HepG2 (cell line): Measurements from ENCODE around the gene CPEB4. TPM values are rescaled to one million over a fixed set of nuclear protein-coding genes. Genes with fewer than 3 reads are reported as not detected.

Source experiments
- CEBPG ChIP-seq: IDR thresholded peaks from 2 replicates; pipeline ENCODE4 v1.6.1; 2016
- ESRRA ChIP-seq: sonication (generic); formaldehyde crosslinking; IDR thresholded peaks from 2 replicates; pipeline ENCODE4 v1.5.1; 2020; ENCODE audit warnings: mild to moderate bottlenecking, low read depth, missing genetic modification reagents
- ETV5 ChIP-seq: IDR thresholded peaks from 2 replicates; pipeline ENCODE4 v1.6.1; 2018; ENCODE audit warnings: missing biosample characterization, missing genetic modification reagents, inconsistent platforms, borderline replicate concordance
- KMT2A ChIP-seq: sonication (generic); formaldehyde crosslinking; IDR thresholded peaks from 2 replicates; pipeline ENCODE4 v1.4.0; 2020; ENCODE audit warnings: missing genetic modification reagents
- MEIS2 ChIP-seq: sonication (generic); formaldehyde crosslinking; IDR thresholded peaks from 2 replicates; pipeline ENCODE4 v1.9.0; 2021; ENCODE audit warnings: mild to moderate bottlenecking, missing genetic modification reagents
- MIER3 ChIP-seq: IDR thresholded peaks from 2 replicates; pipeline ENCODE4 v1.6.1; 2016; ENCODE audit warnings: missing compliant biosample characterization, borderline replicate concordance
- MTF1 ChIP-seq: sonication (generic); formaldehyde crosslinking; IDR thresholded peaks from 2 replicates; pipeline ENCODE4 v1.5.0; 2020; ENCODE audit warnings: missing genetic modification reagents
- NFKBIZ ChIP-seq: IDR thresholded peaks from 2 replicates; pipeline ENCODE4 v1.6.1; 2018; ENCODE audit warnings: missing genetic modification reagents, missing compliant biosample characterization
- RELA ChIP-seq: sonication (generic); formaldehyde crosslinking; IDR thresholded peaks from 2 replicates; pipeline ENCODE4 v1.4.0; 2020; ENCODE audit warnings: missing genetic modification reagents
- SALL1 ChIP-seq: sonication (generic); formaldehyde crosslinking; IDR thresholded peaks from 2 replicates; pipeline ENCODE4 v1.8.0; 2022; ENCODE audit warnings: mild to moderate bottlenecking, missing genetic modification reagents
- THAP11 ChIP-seq: IDR thresholded peaks from 2 replicates; pipeline ENCODE4 v1.6.1; 2016; ENCODE audit warnings: missing biosample characterization, missing genetic modification reagents
- ZBTB1 ChIP-seq: sonication (generic); formaldehyde crosslinking; IDR thresholded peaks from 2 replicates; pipeline ENCODE4 v1.4.0; 2020; ENCODE audit warnings: missing genetic modification reagents, borderline replicate concordance
- ZNF678 ChIP-seq: sonication (generic); formaldehyde crosslinking; IDR thresholded peaks from 2 replicates; pipeline ENCODE4 v1.4.0; 2020; ENCODE audit warnings: mild to moderate bottlenecking, missing genetic modification reagents
- ZNF780A ChIP-seq: sonication (generic); formaldehyde crosslinking; IDR thresholded peaks from 2 replicates; pipeline ENCODE4 v1.8.0; 2022; ENCODE audit warnings: mild to moderate bottlenecking, missing genetic modification reagents, moderate library complexity
- polyA plus RNA-seq, 8 experiments: library from polyadenylated mRNA; depleted of rRNA in 3 of 8; stranded (reverse) in 7 of 8; unstranded in 1 of 8; fragments of >200 nt; fragmentation: Illumina TruSeq in 4 of 8; extraction: Trizol in 4 of 8; gene quantifications; 2 replicates each; pipeline versions ENCODE4 v1.2.1 to v1.2.3, GENCODE V29; 2011 to 2016; ENCODE audit warnings: low read depth in 4 of 8, missing spikeins in 1 of 8, mixed read lengths in 1 of 8; ENCODE audit not compliant: insufficient read depth in 1 of 8
- total RNA-seq, 5 experiments: library from RNA; depleted of rRNA; stranded (reverse); fragments of >200 nt; fragmentation: Illumina TruSeq; extraction: Trizol; gene quantifications; 2 replicates each; pipeline ENCODE4 v1.2.3, GENCODE V29; 2016; ENCODE audit warnings: low read depth in 1 of 5
- TF ChIP-seq, protein P1 (sequence below): sonication (generic); formaldehyde crosslinking; IDR thresholded peaks from 2 replicates; pipeline ENCODE4 v1.4.0; 2020; ENCODE audit warnings: missing genetic modification reagents
- TF ChIP-seq, protein P2 (sequence below): sonication (generic); formaldehyde crosslinking; IDR thresholded peaks from 2 replicates; pipeline ENCODE4 v1.4.0; 2020; ENCODE audit warnings: mild to moderate bottlenecking, missing genetic modification reagents, borderline replicate concordance
- TF ChIP-seq, protein P3 (sequence below): IDR thresholded peaks from 2 replicates; pipeline ENCODE4 v1.4.0; 2020; ENCODE audit warnings: mild to moderate bottlenecking, missing genetic modification reagents
- TF ChIP-seq, protein P4 (sequence below): sonication (generic); formaldehyde crosslinking; IDR thresholded peaks from 2 replicates; pipeline ENCODE4 v1.4.0; 2020; ENCODE audit warnings: missing genetic modification reagents, borderline replicate concordance
- TF ChIP-seq, protein P5 (sequence below): sonication (generic); IDR thresholded peaks from 2 replicates; pipeline ENCODE4 v1.6.1; 2016; ENCODE audit warnings: low read depth, borderline replicate concordance

CPEB4 gene
- total and polyA plus RNA-seq, 2 of the 13 experiments (the other 11 are each of a cell fraction or from before 2014, with no cell fraction given) = 7.7 to 26.7 TPM

DNA sequence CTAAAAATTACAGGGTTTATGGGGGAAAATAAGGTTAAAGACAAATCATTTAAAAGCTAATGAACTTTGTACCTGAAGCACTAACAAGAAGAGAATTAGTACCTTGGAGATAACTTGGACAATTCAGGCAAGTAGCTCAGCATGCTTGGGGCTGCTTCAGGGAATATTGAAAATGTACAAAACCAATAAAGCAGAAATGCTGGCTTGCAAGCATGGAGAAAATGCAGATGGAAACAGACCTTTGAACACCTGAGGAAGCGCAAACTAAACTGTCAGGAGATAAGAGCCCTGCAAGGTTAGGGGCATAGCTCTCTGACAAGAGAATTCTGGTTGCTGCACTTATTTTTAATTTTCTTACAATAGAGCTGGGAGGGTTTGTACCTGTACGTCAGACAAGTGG lies 58.2 kb downstream of the CPEB4 start (continued):
- TF ChIP-seq, protein P1, sequence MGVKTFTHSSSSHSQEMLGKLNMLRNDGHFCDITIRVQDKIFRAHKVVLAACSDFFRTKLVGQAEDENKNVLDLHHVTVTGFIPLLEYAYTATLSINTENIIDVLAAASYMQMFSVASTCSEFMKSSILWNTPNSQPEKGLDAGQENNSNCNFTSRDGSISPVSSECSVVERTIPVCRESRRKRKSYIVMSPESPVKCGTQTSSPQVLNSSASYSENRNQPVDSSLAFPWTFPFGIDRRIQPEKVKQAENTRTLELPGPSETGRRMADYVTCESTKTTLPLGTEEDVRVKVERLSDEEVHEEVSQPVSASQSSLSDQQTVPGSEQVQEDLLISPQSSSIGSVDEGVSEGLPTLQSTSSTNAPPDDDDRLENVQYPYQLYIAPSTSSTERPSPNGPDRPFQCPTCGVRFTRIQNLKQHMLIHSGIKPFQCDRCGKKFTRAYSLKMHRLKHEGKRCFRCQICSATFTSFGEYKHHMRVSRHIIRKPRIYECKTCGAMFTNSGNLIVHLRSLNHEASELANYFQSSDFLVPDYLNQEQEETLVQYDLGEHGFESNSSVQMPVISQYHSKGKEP (CRISPR knock-in tag) = no peak
- TF ChIP-seq ETV5 (CRISPR knock-in tag) (no peak), MIER3 (CRISPR knock-in tag) (no peak), MEIS2 (CRISPR knock-in tag) (0 out of 2 replicates have a peak, but pooled peaks have one; percentile 29), THAP11 (no peak), ESRRA (CRISPR knock-in tag) (no peak), SALL1 (CRISPR knock-in tag) (peak; percentile 66; the same call in 1 of the 2 replicates), ZNF678 (CRISPR knock-in tag) (no peak), KMT2A (CRISPR knock-in tag) (peak; percentile 54; the same call in 1 of the 2 replicates), RELA (CRISPR knock-in tag) (no peak), CEBPG (CRISPR knock-in tag) (no peak), ZNF780A (no peak), MTF1 (CRISPR knock-in tag) (no peak), NFKBIZ (CRISPR knock-in tag) (no peak), ZBTB1 (CRISPR knock-in tag) (no peak)
- TF ChIP-seq, protein P2, sequence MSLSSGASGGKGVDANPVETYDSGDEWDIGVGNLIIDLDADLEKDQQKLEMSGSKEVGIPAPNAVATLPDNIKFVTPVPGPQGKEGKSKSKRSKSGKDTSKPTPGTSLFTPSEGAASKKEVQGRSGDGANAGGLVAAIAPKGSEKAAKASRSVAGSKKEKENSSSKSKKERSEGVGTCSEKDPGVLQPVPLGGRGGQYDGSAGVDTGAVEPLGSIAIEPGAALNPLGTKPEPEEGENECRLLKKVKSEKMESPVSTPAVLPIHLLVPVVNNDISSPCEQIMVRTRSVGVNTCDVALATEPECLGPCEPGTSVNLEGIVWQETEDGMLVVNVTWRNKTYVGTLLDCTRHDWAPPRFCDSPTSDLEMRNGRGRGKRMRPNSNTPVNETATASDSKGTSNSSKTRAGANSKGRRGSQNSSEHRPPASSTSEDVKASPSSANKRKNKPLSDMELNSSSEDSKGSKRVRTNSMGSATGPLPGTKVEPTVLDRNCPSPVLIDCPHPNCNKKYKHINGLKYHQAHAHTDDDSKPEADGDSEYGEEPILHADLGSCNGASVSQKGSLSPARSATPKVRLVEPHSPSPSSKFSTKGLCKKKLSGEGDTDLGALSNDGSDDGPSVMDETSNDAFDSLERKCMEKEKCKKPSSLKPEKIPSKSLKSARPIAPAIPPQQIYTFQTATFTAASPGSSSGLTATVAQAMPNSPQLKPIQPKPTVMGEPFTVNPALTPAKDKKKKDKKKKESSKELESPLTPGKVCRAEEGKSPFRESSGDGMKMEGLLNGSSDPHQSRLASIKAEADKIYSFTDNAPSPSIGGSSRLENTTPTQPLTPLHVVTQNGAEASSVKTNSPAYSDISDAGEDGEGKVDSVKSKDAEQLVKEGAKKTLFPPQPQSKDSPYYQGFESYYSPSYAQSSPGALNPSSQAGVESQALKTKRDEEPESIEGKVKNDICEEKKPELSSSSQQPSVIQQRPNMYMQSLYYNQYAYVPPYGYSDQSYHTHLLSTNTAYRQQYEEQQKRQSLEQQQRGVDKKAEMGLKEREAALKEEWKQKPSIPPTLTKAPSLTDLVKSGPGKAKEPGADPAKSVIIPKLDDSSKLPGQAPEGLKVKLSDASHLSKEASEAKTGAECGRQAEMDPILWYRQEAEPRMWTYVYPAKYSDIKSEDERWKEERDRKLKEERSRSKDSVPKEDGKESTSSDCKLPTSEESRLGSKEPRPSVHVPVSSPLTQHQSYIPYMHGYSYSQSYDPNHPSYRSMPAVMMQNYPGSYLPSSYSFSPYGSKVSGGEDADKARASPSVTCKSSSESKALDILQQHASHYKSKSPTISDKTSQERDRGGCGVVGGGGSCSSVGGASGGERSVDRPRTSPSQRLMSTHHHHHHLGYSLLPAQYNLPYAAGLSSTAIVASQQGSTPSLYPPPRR = no peak
- TF ChIP-seq, protein P3, sequence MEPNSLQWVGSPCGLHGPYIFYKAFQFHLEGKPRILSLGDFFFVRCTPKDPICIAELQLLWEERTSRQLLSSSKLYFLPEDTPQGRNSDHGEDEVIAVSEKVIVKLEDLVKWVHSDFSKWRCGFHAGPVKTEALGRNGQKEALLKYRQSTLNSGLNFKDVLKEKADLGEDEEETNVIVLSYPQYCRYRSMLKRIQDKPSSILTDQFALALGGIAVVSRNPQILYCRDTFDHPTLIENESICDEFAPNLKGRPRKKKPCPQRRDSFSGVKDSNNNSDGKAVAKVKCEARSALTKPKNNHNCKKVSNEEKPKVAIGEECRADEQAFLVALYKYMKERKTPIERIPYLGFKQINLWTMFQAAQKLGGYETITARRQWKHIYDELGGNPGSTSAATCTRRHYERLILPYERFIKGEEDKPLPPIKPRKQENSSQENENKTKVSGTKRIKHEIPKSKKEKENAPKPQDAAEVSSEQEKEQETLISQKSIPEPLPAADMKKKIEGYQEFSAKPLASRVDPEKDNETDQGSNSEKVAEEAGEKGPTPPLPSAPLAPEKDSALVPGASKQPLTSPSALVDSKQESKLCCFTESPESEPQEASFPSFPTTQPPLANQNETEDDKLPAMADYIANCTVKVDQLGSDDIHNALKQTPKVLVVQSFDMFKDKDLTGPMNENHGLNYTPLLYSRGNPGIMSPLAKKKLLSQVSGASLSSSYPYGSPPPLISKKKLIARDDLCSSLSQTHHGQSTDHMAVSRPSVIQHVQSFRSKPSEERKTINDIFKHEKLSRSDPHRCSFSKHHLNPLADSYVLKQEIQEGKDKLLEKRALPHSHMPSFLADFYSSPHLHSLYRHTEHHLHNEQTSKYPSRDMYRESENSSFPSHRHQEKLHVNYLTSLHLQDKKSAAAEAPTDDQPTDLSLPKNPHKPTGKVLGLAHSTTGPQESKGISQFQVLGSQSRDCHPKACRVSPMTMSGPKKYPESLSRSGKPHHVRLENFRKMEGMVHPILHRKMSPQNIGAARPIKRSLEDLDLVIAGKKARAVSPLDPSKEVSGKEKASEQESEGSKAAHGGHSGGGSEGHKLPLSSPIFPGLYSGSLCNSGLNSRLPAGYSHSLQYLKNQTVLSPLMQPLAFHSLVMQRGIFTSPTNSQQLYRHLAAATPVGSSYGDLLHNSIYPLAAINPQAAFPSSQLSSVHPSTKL = peak; percentile 75
- TF ChIP-seq, protein P4, sequence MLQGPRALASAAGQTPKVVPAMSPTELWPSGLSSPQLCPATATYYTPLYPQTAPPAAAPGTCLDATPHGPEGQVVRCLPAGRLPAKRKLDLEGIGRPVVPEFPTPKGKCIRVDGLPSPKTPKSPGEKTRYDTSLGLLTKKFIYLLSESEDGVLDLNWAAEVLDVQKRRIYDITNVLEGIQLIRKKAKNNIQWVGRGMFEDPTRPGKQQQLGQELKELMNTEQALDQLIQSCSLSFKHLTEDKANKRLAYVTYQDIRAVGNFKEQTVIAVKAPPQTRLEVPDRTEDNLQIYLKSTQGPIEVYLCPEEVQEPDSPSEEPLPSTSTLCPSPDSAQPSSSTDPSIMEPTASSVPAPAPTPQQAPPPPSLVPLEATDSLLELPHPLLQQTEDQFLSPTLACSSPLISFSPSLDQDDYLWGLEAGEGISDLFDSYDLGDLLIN (CRISPR knock-in tag) = no peak
- TF ChIP-seq, protein P5, sequence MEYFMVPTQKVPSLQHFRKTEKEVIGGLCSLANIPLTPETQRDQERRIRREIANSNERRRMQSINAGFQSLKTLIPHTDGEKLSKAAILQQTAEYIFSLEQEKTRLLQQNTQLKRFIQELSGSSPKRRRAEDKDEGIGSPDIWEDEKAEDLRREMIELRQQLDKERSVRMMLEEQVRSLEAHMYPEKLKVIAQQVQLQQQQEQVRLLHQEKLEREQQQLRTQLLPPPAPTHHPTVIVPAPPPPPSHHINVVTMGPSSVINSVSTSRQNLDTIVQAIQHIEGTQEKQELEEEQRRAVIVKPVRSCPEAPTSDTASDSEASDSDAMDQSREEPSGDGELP = no peak; the same call in 1 of the 2 replicates
